ENCODE data around the gene KDM3B.

GRCh38 chr5:138364576-138364975 lies 12.1 kb downstream of the KDM3B start:
- TF ChIP-seq CTCF (IDR thresholded peaks at IDR 0.05; ENCODE audit: low read depth, low read length) (no peak), POLR2A (IDR thresholded peaks at IDR 0.05; ENCODE audit: extremely low read depth, insufficient read length) (no peak), MYC (IDR thresholded peaks at IDR 0.05; ENCODE audit: low read depth, low read length) (no peak), MAX (IDR thresholded peaks at IDR 0.05; ENCODE audit: low read depth, low read length) (no peak)

Data from NB4 (cell line).